22Rv1 (cell line): ENCODE measurements around the gene SYNC.

Experiments
- ZFX ChIP-seq: fragments of 450-650 bp; IDR thresholded peaks from 2 replicates; pipeline ENCODE4 v1.6.1; 2017; ENCODE audit warnings: antibody characterized with exemption, borderline replicate concordance
- TF ChIP-seq, protein P1 (sequence below): fragments of 450-650 bp; IDR thresholded peaks from 2 replicates; pipeline ENCODE4 v1.5.1; 2017; ENCODE audit warnings: mild to moderate bottlenecking

DNA sequence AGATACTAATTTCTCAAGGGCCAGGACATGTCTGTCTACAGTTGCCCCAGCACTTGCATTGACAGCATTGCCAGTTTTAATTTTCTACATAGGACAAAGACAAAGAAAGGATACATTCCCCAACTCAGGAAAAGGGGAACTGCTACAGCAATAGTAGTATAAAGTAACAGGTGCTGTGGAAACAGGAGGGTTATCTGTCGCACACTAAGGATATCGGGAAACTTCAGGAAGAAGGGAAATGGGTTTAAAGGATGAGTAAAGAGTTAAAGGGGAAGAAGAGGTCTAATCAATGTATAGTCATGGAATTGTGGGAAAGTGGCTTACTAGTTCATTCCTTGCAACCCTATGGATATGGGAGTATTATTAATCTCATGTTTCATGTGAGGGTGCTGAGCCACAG lies 16.2 kb downstream of the SYNC start:
- TF ChIP-seq, protein P1, sequence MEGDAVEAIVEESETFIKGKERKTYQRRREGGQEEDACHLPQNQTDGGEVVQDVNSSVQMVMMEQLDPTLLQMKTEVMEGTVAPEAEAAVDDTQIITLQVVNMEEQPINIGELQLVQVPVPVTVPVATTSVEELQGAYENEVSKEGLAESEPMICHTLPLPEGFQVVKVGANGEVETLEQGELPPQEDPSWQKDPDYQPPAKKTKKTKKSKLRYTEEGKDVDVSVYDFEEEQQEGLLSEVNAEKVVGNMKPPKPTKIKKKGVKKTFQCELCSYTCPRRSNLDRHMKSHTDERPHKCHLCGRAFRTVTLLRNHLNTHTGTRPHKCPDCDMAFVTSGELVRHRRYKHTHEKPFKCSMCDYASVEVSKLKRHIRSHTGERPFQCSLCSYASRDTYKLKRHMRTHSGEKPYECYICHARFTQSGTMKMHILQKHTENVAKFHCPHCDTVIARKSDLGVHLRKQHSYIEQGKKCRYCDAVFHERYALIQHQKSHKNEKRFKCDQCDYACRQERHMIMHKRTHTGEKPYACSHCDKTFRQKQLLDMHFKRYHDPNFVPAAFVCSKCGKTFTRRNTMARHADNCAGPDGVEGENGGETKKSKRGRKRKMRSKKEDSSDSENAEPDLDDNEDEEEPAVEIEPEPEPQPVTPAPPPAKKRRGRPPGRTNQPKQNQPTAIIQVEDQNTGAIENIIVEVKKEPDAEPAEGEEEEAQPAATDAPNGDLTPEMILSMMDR: no peak
- no peak for TF ChIP-seq ZFX
